Testis (tissue), 2 donors: ENCODE data around the gene PLK3.

ENCODE experiments used
- POLR2A ChIP-seq: fragments of 450-650 bp; IDR thresholded peaks from one replicate; pipeline ENCODE4 v1.6.1; 2017; ENCODE audit warnings: antibody characterized with exemption, mild to moderate bottlenecking, moderate library complexity
- TF ChIP-seq, protein P1 (sequence below), 3 experiments: fragments of 450-650 bp in 2 of 3; fragments of 200-600 bp in 1 of 3; sonication (generic) in 1 of 3; IDR thresholded peaks; one replicate each; pipeline ENCODE4 v1.5.1; 2016 to 2019; ENCODE audit warnings: antibody characterized with exemption in 3 of 3, mild to moderate bottlenecking in 2 of 3, moderate library complexity in 1 of 3

- TF ChIP-seq, protein P1, sequence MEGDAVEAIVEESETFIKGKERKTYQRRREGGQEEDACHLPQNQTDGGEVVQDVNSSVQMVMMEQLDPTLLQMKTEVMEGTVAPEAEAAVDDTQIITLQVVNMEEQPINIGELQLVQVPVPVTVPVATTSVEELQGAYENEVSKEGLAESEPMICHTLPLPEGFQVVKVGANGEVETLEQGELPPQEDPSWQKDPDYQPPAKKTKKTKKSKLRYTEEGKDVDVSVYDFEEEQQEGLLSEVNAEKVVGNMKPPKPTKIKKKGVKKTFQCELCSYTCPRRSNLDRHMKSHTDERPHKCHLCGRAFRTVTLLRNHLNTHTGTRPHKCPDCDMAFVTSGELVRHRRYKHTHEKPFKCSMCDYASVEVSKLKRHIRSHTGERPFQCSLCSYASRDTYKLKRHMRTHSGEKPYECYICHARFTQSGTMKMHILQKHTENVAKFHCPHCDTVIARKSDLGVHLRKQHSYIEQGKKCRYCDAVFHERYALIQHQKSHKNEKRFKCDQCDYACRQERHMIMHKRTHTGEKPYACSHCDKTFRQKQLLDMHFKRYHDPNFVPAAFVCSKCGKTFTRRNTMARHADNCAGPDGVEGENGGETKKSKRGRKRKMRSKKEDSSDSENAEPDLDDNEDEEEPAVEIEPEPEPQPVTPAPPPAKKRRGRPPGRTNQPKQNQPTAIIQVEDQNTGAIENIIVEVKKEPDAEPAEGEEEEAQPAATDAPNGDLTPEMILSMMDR (IDR thresholded peaks at IDR 0.05), result no peak
- TF ChIP-seq POLR2A, result no peak
Measured at GRCh38 chr1:44829506-44830384, 29.6 kb downstream of the PLK3 start.
